HCT116 (cell line): ENCODE data around the gene TMEM63A. TPM values are rescaled to one million over a fixed set of nuclear protein-coding genes. Genes with fewer than 3 reads are reported as not detected.

Experiments used
- ATAC-seq: fragments of 200-7000 bp; cut with Tn5 transposase; 2 replicates; pipeline ENCODE4 v1.9.1; 2020; ENCODE audit warnings: mild to moderate bottlenecking, moderate library complexity
- BruUV-seq: library from RNA; stranded (reverse); fragments of 400-500 nt; replicated peaks from 2 replicates; lab custom pipeline; 2021; lab: Mats Ljungman, UMichigan
- CTCF ChIA-PET: fragments of 300-600 bp; sonication (Branson Sonifier 250); formaldehyde crosslinking; loops from one replicate; lab custom pipeline; 2021; ENCODE audit warnings: antibody characterized with exemption; lab: Charles Lee
- POLR2A ChIA-PET: fragments of 300-600, 350-600 bp; sonication (Branson Sonifier 250); formaldehyde crosslinking; loops from one replicate; lab custom pipeline; 2021; ENCODE audit warnings: antibody characterized with exemption; lab: Charles Lee
- RAD21 ChIA-PET, 2 experiments: fragments of 300-600 bp; sonication (Branson Sonifier 250); formaldehyde crosslinking; loops; one replicate each; lab custom pipeline; 2023; ENCODE audit warnings: low total read pairs in 2 of 2; ENCODE audit not compliant: uncharacterized antibody in 2 of 2, unreplicated experiment in 2 of 2, low non-redundant PET in 1 of 2; lab: Charles Lee
- DNase-seq: peaks from one replicate; pipeline ENCODE4 v3.0.0-alpha.2; 2010; ENCODE audit warnings: low read depth, low spot score
- H2AFZ ChIP-seq: fragments of 200-600 bp; shearing (Covaris generic), sonication (generic); 2 replicates; pipeline ENCODE4 v1.6.1; 2017; ENCODE audit warnings: low read depth, mixed run types, mixed read lengths, antibody characterized with exemption, low read length; ENCODE audit not compliant: poor library complexity, severe bottlenecking
- H3K27ac ChIP-seq: 2 replicates; pipeline ENCODE4 v1.5.1; 2012; ENCODE audit warnings: low read depth, low read length
- H3K27me3 ChIP-seq: fragments of 200-600 bp; sonication (generic); 2 replicates; pipeline ENCODE4 v1.6.1; 2016; ENCODE audit warnings: mixed run types, low read length, mixed read lengths; ENCODE audit not compliant: insufficient read depth
- H3K36me3 ChIP-seq, 2 experiments: fragments of 200-500 bp in 1 of 2; fragments of 200-600 bp in 1 of 2; sonication (Bioruptor generic) in 1 of 2; sonication (generic) in 1 of 2; 2 replicates each; pipeline versions ENCODE4 v1.5.1 to v1.6.1; 2014 to 2016; ENCODE audit warnings: low read length in 2 of 2, inconsistent platforms in 1 of 2, mixed read lengths in 1 of 2, mixed run types in 1 of 2; ENCODE audit not compliant: insufficient read depth in 2 of 2, control insufficient read depth in 1 of 2
- H3K4me1 ChIP-seq, 2 experiments: fragments of 200-600 bp in 1 of 2; sonication (generic) in 1 of 2; 2 replicates each; pipeline versions ENCODE4 v1.5.1 to v1.6.1; 2012 to 2017; ENCODE audit warnings: low read length in 2 of 2, inconsistent platforms in 1 of 2, mild to moderate bottlenecking in 1 of 2, mixed read lengths in 1 of 2, mixed run types in 1 of 2, moderate library complexity in 1 of 2; ENCODE audit not compliant: insufficient read depth in 2 of 2, control insufficient read depth in 1 of 2
- H3K4me2 ChIP-seq: fragments of 200-600 bp; sonication (generic); 2 replicates; pipeline ENCODE4 v1.6.1; 2017; ENCODE audit warnings: mixed run types, low read length, mixed read lengths
- H3K4me3 ChIP-seq, 2 experiments: fragments of 200-600 bp in 1 of 2; sonication (generic) in 1 of 2; replicated peaks in 1 of 2; 2 replicates each; pipeline ENCODE4 v1.5.1; 2011 to 2016; ENCODE audit warnings: low read length in 2 of 2, control low read depth in 1 of 2, low read depth in 1 of 2, mild to moderate bottlenecking in 1 of 2, mixed read lengths in 1 of 2, mixed run types in 1 of 2
- H3K79me2 ChIP-seq: fragments of 200-600 bp; sonication (generic); 2 replicates; pipeline ENCODE4 v1.6.1; 2017; ENCODE audit warnings: mild to moderate bottlenecking, mixed run types, low read length, moderate library complexity, mixed read lengths; ENCODE audit not compliant: insufficient read depth
- H3K9ac ChIP-seq: fragments of 200-600 bp; sonication (generic); 2 replicates; pipeline ENCODE4 v1.6.1; 2016; ENCODE audit warnings: low read length, mixed read lengths
- H3K9me2 ChIP-seq: fragments of 200-600 bp; sonication (generic), shearing (Covaris generic); 2 replicates; pipeline ENCODE4 v1.6.1; 2017; ENCODE audit warnings: mixed run types, mild to moderate bottlenecking, moderate library complexity; ENCODE audit not compliant: insufficient read depth
- H3K9me3 ChIP-seq, 2 experiments: fragments of 200-500 bp in 1 of 2; fragments of 200-600 bp in 1 of 2; sonication (Bioruptor generic) in 1 of 2; sonication (generic) in 1 of 2; 2 replicates each; pipeline ENCODE4 v1.6.1; 2014 to 2017; ENCODE audit warnings: low read length in 2 of 2, mixed read lengths in 2 of 2, inconsistent platforms in 1 of 2, low read depth in 1 of 2, mild to moderate bottlenecking in 1 of 2, mixed run types in 1 of 2, moderate library complexity in 1 of 2; ENCODE audit not compliant: control insufficient read depth in 1 of 2, insufficient read depth in 1 of 2
- H4K20me1 ChIP-seq: fragments of 200-600 bp; sonication (generic), shearing (Covaris generic); 2 replicates; pipeline ENCODE4 v1.6.1; 2017; ENCODE audit warnings: mixed run types, mild to moderate bottlenecking, moderate library complexity; ENCODE audit not compliant: insufficient read depth
- ATF3 ChIP-seq: IDR thresholded peaks from 2 replicates; pipeline ENCODE4 v1.6.1; 2012
- CBX3 ChIP-seq: IDR thresholded peaks from 2 replicates; pipeline ENCODE4 v1.6.1; 2012; ENCODE audit warnings: low read depth
- CEBPB ChIP-seq: IDR thresholded peaks from 2 replicates; pipeline ENCODE4 v1.6.1; 2012; ENCODE audit warnings: low read depth
- EGR1 ChIP-seq: IDR thresholded peaks from 2 replicates; pipeline ENCODE4 v1.6.1; 2012; ENCODE audit warnings: low read depth
- EZH2 ChIP-seq: fragments of 200-600 bp; sonication (generic); IDR thresholded peaks from 2 replicates; pipeline ENCODE4 v1.6.1; 2017; ENCODE audit warnings: antibody characterized with exemption, mixed run types
- EZH2phosphoT487 ChIP-seq: fragments of 200-600 bp; IDR thresholded peaks from 2 replicates; pipeline ENCODE4 v1.6.1; 2018; ENCODE audit warnings: antibody characterized with exemption, borderline replicate concordance
- FOSL1 ChIP-seq: IDR thresholded peaks from 2 replicates; pipeline ENCODE4 v1.6.1; 2012; ENCODE audit warnings: low read depth
- JUND ChIP-seq: IDR thresholded peaks from 2 replicates; pipeline ENCODE4 v1.6.1; 2012
- MAX ChIP-seq: IDR thresholded peaks from 2 replicates; pipeline ENCODE4 v1.6.1; 2012
- POLR2A ChIP-seq: IDR thresholded peaks from 2 replicates; pipeline ENCODE4 v1.7.0; 2011; ENCODE audit warnings: borderline replicate concordance; ENCODE audit not compliant: insufficient read depth, insufficient read length; ENCODE audit errors: extremely low read depth
- POLR2AphosphoS5 ChIP-seq: IDR thresholded peaks from 2 replicates; pipeline ENCODE4 v1.6.1; 2011; ENCODE audit warnings: mild to moderate bottlenecking, low read depth, low read length, moderate library complexity
- RAD21 ChIP-seq: IDR thresholded peaks from 2 replicates; pipeline ENCODE4 v1.6.1; 2012; ENCODE audit warnings: low read depth, mild to moderate bottlenecking
- REST ChIP-seq: IDR thresholded peaks from 2 replicates; pipeline ENCODE4 v1.6.1; 2012; ENCODE audit warnings: low read depth
- SIN3A ChIP-seq: IDR thresholded peaks from 2 replicates; pipeline ENCODE4 v1.6.1; 2012; ENCODE audit warnings: low read depth
- SP1 ChIP-seq: IDR thresholded peaks from 2 replicates; pipeline ENCODE4 v1.6.1; 2012; ENCODE audit warnings: low read depth
- SRF ChIP-seq: IDR thresholded peaks from 2 replicates; pipeline ENCODE4 v1.6.1; 2012; ENCODE audit warnings: low read depth
- TCF7L2 ChIP-seq: IDR thresholded peaks from 2 replicates; pipeline ENCODE4 v1.7.0; 2011; ENCODE audit warnings: borderline replicate concordance, inconsistent platforms; ENCODE audit not compliant: insufficient read depth, insufficient read length; ENCODE audit errors: extremely low read depth
- ZBTB33 ChIP-seq: IDR thresholded peaks from 2 replicates; pipeline ENCODE4 v1.6.1; 2011; ENCODE audit warnings: mild to moderate bottlenecking, low read length, moderate library complexity; ENCODE audit not compliant: insufficient replicate concordance; ENCODE audit errors: extremely low read depth
- ZFX ChIP-seq: fragments of 450-650 bp; IDR thresholded peaks from 2 replicates; pipeline ENCODE4 v1.6.1; 2017
- ZNF274 ChIP-seq: fragments of 200-500 bp; sonication (Bioruptor generic); IDR thresholded peaks from 2 replicates; pipeline ENCODE4 v1.6.1; 2014; ENCODE audit warnings: mild to moderate bottlenecking, low read depth, low read length, inconsistent platforms
- intact Hi-C: fragments of 100-400 bp; cut with micrococcal nuclease; formaldehyde crosslinking; loops from 2 replicates; pipeline ENCODE4 v1.10.0; 2022
- total RNA-seq: library from RNA; stranded (reverse); gene quantifications from one replicate; pipeline ENCODE4 v1.2.1, GENCODE V29; 2021; ENCODE audit not compliant: unreplicated experiment

TMEM63A gene
- total RNA-seq, 1 experiment from 2014 or later = 24.4 TPM

- ATAC-seq = no peak
- no peak overlapping the region for H3K4me2 ChIP-seq
- RAD21 ChIA-PET = no interaction called here
Measured at GRCh38 chr1:225830841-225831240, 51.3 kb downstream of the TMEM63A start.

More at GRCh38 chr1:225830841-225831240, 51.3 kb downstream of the TMEM63A start:
- TF ChIP-seq ZBTB33 = no peak
- TF ChIP-seq CEBPB = no peak
- TF ChIP-seq MAX = no peak
- TF ChIP-seq POLR2AphosphoS5 = no peak
- TF ChIP-seq FOSL1 = no peak
- no peak for TF ChIP-seq POLR2A
- TF ChIP-seq RAD21 = no peak
- no peak for TF ChIP-seq REST
- TF ChIP-seq SP1 = no peak
- no peak for TF ChIP-seq TCF7L2
- no peak for TF ChIP-seq SIN3A
- no peak for TF ChIP-seq SRF
- TF ChIP-seq ATF3 = no peak
- TF ChIP-seq ZFX = no peak
- TF ChIP-seq EGR1 = no peak
- no peak for TF ChIP-seq EZH2phosphoT487
- no peak for TF ChIP-seq EZH2
- TF ChIP-seq CBX3 = no peak
- no peak for TF ChIP-seq ZNF274
- TF ChIP-seq JUND = no peak
- no TSS peak for BruUV-seq
- ChIA-PET CTCF (no interaction called here), POLR2A (no interaction called here)
- Histone ChIP-seq H3K9ac (no peak overlapping the region), H3K9me2 (no peaks in the 10 kb centered on the region), H3K4me1 (no peaks in the 10 kb centered on the region), H3K79me2 (no peaks in the 10 kb centered on the region), H4K20me1 (no peaks in the 10 kb centered on the region), H3K27ac (no peak overlapping the region), H2AFZ (no peak overlapping the region), H3K9me3 (no peaks in the 10 kb centered on the region), H3K36me3 (peaks cover 0 to 2% of the 10 kb centered on the region in 2 experiments; a peak in 1 of 4 replicates), H3K27me3 (no peaks in the 10 kb centered on the region), H3K4me3 (no peak overlapping the region)
- intact Hi-C loops = no loop called here
- no peak for DNase-seq
